Peyer's patch (tissue), 4 donors: ENCODE data around the gene CDH8.

ENCODE experiments used
- CTCF ChIP-seq, 6 experiments: fragments of 450-650 bp in 4 of 6; fragments of 200-600 bp in 2 of 6; sonication (generic) in 1 of 6; IDR thresholded peaks; one replicate each; pipeline ENCODE4 v1.5.1; 2017 to 2019; ENCODE audit warnings: antibody characterized with exemption in 6 of 6, mild to moderate bottlenecking in 3 of 6, moderate library complexity in 1 of 6
- POLR2A ChIP-seq, 2 donors: fragments of 450-650 bp; IDR thresholded peaks; one replicate each; pipeline ENCODE4 v1.5.1; 2017; ENCODE audit warnings: antibody characterized with exemption in 2 of 2, mild to moderate bottlenecking in 2 of 2, moderate library complexity in 2 of 2

- TF ChIP-seq POLR2A (IDR thresholded peaks at IDR 0.05) (no peak), CTCF (IDR thresholded peaks at IDR 0.05) (no peak)
These were observed 23.9 kb upstream of the CDH8 start for GRCh38 chr16:62060089-62060488.
